GM21737 (cell line): ENCODE data around the gene TANC1.

Experiments used
- ATAC-seq: cut with Tn5 transposase; IDR thresholded peaks from one replicate; pipeline ENCODE4 v1.9.1; 2021; ENCODE audit warnings: mild to moderate bottlenecking, moderate library complexity; ENCODE audit not compliant: unreplicated experiment

Gene TANC1

DNA sequence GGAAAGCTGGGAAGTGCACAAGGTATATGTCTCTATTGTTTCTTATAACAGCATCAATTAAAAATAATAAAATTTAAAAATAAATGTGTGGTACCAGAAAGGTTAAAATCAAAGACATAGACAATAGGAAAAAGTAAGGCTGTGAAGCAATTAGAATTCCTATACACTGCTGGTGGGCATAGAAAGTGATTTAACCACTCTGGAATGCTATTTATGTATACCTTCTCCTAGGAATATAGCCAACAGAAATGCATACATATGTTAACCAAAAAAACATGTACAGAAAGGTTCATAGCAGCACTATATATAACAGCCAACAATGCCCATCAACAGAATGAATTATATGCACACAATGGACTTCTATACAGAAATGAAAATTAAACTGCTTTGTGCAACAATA lies 275.1 kb downstream of the TANC1 start:
- no peak for ATAC-seq

DNA sequence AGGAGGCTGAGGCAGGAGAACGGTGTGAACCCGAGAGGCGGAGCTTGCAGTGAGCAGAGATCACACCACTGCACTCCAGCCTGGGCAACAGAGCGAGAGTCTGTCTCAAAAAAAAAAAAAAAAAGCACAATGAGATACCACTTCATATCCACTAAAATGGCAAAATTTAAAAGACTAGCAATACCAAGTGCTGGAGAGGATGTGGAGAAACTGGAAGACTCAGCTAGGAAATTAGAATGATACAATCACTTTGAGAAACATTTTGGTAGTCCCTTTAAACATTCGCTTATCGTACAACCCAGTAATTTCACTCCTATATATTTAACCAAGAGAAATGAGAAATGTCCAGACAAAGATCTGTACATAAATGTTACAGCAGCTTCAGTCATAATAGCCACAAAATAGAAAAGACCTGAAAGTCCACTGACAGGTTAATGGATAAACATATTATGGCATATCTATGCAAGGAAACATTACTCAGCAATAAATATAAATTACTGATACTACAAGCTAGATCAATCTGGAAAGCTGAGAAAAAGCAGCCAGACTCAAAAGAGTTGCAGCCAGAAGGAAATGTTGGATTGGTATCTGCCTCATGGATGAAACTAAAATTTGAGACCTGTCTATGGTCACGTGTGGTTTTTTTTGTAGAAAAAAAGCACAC lies 278.0 kb downstream of the TANC1 start:
- ATAC-seq = no peak

DNA sequence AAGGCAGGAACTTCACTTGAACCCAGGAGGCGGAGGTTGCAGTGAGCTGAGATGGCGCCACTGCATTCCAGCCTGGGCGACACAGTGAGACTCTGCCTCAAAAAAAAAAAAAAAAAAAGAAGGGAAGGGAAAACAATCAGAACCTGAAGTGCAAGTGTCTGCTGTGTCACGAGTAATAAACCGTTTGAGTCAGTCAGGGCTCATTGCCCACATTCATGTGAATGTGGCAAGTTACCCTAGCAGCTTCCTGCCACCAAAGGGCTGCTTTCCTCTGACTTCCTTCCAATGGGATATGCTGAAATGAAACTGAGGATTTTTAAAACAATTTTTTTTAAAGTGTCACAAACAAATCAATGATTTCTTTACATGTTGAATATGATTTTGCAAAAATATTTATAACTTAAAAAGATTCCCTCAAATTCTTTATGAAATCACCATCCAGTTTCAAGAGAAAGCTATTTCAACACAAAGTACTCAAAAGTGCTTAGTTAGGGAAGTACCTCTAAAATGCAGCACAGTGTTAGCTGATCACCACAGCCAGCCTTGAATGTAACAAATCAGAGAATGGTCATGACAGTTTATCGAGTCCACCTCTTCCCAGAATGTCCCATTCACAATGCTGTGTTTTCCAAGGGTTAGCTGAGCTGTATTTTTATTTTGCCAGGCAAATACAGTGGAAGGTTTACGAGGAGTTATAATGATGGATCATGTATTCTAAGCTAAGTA lies 281.7 kb downstream of the TANC1 start:
- peak; percentile 76 for ATAC-seq

DNA sequence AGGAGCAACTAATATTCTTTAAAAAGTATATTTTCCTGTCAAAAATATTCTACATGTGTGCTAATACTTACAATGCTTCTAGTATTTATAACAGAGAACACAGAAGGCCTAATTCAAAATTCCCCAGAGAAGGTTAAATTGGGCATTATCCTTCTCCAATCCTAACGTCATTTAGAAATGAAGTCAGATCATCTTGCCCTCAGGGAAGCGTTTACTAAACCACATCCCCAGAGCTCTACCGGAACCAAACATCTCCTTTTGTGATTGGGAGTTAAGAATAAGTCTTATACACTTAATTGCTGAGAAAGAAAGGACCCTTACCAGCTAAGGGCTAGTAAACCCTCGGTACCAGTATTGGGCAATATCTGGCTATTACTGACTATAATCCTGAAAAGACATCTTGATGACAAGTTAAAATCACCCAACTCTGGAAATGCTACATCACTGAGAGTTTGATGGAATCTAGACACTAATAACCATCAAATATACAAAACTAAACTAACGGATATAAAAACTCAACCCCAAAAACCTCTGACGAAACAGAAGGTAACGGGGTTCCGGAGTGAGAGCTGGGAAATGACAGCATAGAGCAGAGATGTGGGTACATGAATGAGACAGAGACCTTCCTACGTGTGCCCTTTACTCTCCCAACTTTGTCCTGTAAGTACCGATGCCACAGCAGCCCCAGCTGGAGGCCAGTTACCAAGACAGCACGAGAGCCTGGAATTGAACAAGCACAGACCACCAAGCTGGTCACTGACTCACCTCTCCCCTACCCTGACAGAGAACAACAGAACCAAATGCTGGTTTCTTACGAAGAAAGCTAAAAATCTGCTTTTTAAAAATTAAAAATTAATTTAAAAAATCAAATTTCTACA lies 283.1 kb downstream of the TANC1 start:
- no peak for ATAC-seq

GRCh38 chr2:159252905-159253304 lies 284.5 kb downstream of the TANC1 start:
- ATAC-seq = no peak

DNA sequence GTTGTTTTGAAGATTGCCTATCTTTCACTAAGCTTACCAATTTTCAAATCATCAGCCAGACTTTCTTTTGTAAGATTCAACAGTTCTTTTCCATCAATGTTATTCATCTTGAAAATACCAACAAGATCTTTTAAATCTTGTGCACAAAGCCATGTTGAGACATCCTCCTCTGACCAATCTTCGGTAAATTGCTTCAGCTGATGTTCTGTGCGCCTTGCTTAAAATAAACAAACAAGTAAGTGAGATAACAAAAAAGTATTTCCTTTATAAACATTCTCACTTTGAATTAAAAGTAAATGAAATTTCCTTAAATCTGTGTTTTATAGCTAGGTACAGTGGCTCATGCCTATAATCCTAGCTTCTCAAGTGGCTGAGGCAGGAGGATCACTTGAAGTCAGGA lies 287.7 kb downstream of the TANC1 start:
- ATAC-seq = no peak

DNA sequence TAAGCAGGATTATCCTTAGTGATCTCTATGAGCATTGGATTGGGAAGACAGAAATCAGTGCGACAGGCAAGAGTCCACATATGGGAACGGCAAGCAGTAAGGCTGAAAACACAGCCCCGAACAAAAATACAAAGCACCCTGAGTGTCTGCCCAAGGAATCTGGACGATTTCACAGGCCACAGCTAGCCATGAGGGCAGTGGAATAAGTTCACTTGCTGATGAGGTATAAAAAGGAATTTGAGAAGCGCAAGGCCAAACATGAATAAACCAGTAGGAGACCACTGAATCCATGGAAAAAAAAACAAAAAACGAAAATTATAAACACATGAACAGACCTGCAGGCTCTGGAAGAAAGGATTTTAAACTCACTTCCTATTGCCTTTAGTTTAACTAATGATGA lies 293.8 kb downstream of the TANC1 start:
- no peak for ATAC-seq

GRCh38 chr2:159262904-159263303 lies 294.5 kb downstream of the TANC1 start:
- ATAC-seq = no peak

DNA sequence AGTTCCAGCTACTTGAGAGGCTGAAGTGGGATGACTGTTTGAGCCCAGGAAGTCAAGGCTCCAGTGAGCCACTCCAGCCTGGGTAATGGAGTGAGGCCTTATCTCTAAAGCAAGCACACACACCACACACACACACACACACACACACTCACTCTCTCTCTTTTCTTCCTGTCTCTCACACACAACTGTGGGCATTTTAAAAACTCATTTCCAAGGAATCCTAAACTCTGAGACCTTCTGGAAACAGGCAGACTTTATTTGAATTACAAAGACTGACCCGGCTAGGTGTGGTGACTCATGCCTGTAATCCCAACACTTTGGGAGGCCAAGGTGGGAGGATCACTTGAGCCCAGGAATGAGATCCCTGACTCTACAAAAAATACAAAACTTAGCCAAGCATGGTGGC lies 296.7 kb downstream of the TANC1 start:
- no peak for ATAC-seq

DNA sequence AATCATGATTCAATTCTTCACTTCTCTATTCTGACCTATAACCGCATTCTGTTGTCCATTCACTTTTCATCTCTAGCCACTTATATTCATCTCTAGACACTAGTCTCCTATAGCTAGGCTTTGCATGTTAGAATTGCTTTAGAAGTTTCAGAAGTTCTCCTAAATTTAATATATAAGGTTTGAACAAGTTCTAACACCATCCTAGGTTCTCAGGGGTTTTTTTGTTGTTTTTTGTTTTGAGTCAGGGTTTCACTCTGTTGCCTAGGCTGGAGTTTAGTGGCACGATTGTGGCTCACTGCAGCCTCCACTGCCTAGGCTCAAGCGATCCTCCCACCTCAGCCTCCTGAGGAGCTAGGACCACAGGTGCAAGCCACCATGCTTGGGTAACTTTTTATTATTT lies 298.1 kb downstream of the TANC1 start:
- ATAC-seq = no peak

- ATAC-seq = no peak
Observed at GRCh38 chr2:159267921-159268320, 299.5 kb downstream of the TANC1 start.

DNA sequence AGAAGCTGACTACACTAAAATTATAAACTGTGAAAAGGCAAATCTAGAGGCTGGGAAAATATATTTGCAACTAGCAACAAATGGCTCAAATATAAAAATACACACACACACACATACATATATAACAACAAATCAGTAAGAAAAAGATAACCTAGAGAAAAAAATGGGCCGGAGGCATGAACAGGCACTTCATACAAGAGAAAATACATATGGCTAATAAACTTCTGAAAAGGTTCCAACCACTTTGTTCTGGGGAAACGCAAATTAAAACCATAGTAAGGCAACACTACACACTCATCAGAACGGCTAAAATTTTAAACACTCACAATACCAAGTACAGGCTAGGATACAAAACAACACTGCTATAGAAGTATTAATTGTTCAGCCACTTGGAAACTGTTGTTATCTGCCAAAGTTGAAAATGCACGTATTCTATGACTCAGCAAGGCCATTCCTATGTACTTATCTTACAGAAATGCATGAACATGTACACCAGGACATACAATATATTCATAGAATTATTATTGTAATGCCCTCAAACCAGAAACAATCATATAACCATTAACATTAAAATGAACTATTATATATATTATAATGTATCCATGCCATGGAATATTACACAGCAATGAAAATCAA lies 302.4 kb downstream of the TANC1 start:
- ATAC-seq = no peak

- ATAC-seq = no peak
Observed at GRCh38 chr2:159272156-159272555, 303.7 kb downstream of the TANC1 start.

DNA sequence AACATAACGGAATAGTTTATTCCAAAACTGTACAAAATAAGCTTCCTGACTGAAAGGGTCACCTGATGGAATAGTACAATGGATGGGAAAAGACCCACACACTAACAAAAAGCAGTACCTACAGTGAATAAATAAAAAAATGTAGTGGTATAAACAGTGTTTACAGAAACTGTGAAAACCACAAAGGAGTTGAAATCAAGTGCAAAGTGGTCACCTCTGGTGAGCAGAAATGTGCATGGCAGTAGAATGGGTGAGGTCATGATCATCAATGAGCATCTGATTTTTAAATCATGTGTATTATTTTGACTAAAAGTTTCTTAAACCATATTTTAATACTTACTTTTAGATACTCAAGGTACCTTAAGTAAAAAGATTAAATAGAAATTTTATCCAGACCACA lies 306.7 kb downstream of the TANC1 start:
- ATAC-seq = no peak

DNA sequence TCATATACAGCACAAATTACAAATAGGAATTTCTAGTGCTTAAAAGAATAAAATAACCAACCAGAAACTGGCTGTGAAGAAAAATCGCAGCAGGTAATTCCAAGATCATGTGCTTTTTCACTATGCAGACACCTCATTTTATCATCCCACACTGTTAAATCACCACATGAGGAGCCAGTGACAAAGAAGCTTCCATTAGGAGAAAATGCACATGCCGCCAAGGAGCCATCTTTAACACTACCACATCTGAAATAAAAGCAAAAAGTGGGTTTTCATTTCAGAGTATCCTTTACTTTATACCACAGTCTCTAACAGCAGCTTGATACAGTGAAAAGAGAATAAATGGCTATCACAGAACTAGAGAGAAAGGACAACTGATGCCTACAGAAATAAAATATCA lies 311.3 kb downstream of the TANC1 start:
- no peak for ATAC-seq

GRCh38 chr2:159281002-159281401 lies 312.6 kb downstream of the TANC1 start:
- no peak for ATAC-seq
